GM12873 (cell line): ENCODE data around the gene NUAK2.
A peak's percentile ranks its signal among the peaks of the same experiment; 100 is the strongest.

ENCODE experiments used
- CTCF ChIP-seq: IDR thresholded peaks from 2 replicates; pipeline ENCODE4 v1.5.1; 2012; ENCODE audit warnings: low read depth, mild to moderate bottlenecking, moderate library complexity, low read length, control low read depth; ENCODE audit not compliant: insufficient read depth; ENCODE audit errors: missing control alignments

Gene NUAK2

GRCh38 chr1:205321162-205321958 is at the start of gene NUAK2:
TSS of gene NUAK2 (minus strand) at chr1:205321745. CDS start at chr1:205321628, 117 bp downstream.
- TF ChIP-seq CTCF: peak; percentile 12

GRCh38 chr1:205370780-205371179 is 49.2 kb upstream of the NUAK2 start:
- TF ChIP-seq CTCF: no peak

GRCh38 chr1:205369701-205370123 is 48.2 kb upstream of the NUAK2 start:
- TF ChIP-seq CTCF: no peak

- no peak for TF ChIP-seq CTCF
Measured at GRCh38 chr1:205368478-205368877, 46.9 kb upstream of the NUAK2 start.

GRCh38 chr1:205365945-205366463 is 44.5 kb upstream of the NUAK2 start:
- no peak for TF ChIP-seq CTCF

- no peak for TF ChIP-seq CTCF
Measured at GRCh38 chr1:205360891-205361290, 39.3 kb upstream of the NUAK2 start.

GRCh38 chr1:205359771-205360565 is 38.4 kb upstream of the NUAK2 start:
- no peak for TF ChIP-seq CTCF
